ENCODE measurements around the gene ELOVL6.

The ELOVL6 gene

GRCh38 chr4:110175634-110176033, 22.8 kb downstream of the ELOVL6 start:
- Histone ChIP-seq H3K36me3 (ENCODE audit: insufficient read depth, low read length) (no peaks in the 10 kb centered on the region), H3K4me3 (ENCODE audit: low read depth in 1 of 2, low read length in 2 of 2) (no peak overlapping the region), H3K9ac (ENCODE audit: low read length) (no peak overlapping the region), H3K9me3 (ENCODE audit: low read length) (no peaks in the 10 kb centered on the region), H3K4me1 (ENCODE audit: insufficient read depth, low read length) (no peaks in the 10 kb centered on the region), H3K27me3 (ENCODE audit: control insufficient read depth in 1 of 2, insufficient read depth in 2 of 2, low read length in 2 of 2) (no peaks in the 10 kb centered on the region), H3K27ac (ENCODE audit: low read depth, low read length) (no peak overlapping the region)

- Histone ChIP-seq H3K27ac (ENCODE audit: low read depth, low read length) (no peak overlapping the region), H3K9ac (ENCODE audit: low read length) (no peak overlapping the region), H3K4me1 (ENCODE audit: insufficient read depth, low read length) (no peaks in the 10 kb centered on the region), H3K36me3 (ENCODE audit: insufficient read depth, low read length) (no peaks in the 10 kb centered on the region), H3K9me3 (ENCODE audit: low read length) (no peaks in the 10 kb centered on the region), H3K4me3 (ENCODE audit: low read depth in 1 of 2, low read length in 2 of 2) (no peak overlapping the region), H3K27me3 (ENCODE audit: control insufficient read depth in 1 of 2, insufficient read depth in 2 of 2, low read length in 2 of 2) (no peaks in the 10 kb centered on the region)
Measured at GRCh38 chr4:110172972-110173371, 25.4 kb downstream of the ELOVL6 start.

- H3K9ac ChIP-seq (ENCODE audit: low read length) = no peak overlapping the region
- no peak overlapping the region for H3K4me3 ChIP-seq (ENCODE audit: low read depth in 1 of 2, low read length in 2 of 2)
- H3K27me3 ChIP-seq (ENCODE audit: control insufficient read depth in 1 of 2, insufficient read depth in 2 of 2, low read length in 2 of 2) = no peaks in the 10 kb centered on the region
- H3K9me3 ChIP-seq (ENCODE audit: low read length) = no peaks in the 10 kb centered on the region
- no peaks in the 10 kb centered on the region for H3K36me3 ChIP-seq (ENCODE audit: insufficient read depth, low read length)
- H3K4me1 ChIP-seq (ENCODE audit: insufficient read depth, low read length) = no peaks in the 10 kb centered on the region
- no peak overlapping the region for H3K27ac ChIP-seq (ENCODE audit: low read depth, low read length)
Measured at GRCh38 chr4:110171971-110172370, 26.4 kb downstream of the ELOVL6 start.

GRCh38 chr4:110170861-110171260, 27.6 kb downstream of the ELOVL6 start:
- no peak overlapping the region for H3K27ac ChIP-seq (ENCODE audit: low read depth, low read length)
- H3K9ac ChIP-seq (ENCODE audit: low read length) = no peak overlapping the region
- no peaks in the 10 kb centered on the region for H3K36me3 ChIP-seq (ENCODE audit: insufficient read depth, low read length)
- no peaks in the 10 kb centered on the region for H3K27me3 ChIP-seq (ENCODE audit: control insufficient read depth in 1 of 2, insufficient read depth in 2 of 2, low read length in 2 of 2)
- no peak overlapping the region for H3K4me3 ChIP-seq (ENCODE audit: low read depth in 1 of 2, low read length in 2 of 2)
- H3K9me3 ChIP-seq (ENCODE audit: low read length) = no peaks in the 10 kb centered on the region
- no peaks in the 10 kb centered on the region for H3K4me1 ChIP-seq (ENCODE audit: insufficient read depth, low read length)

- H3K36me3 ChIP-seq (ENCODE audit: insufficient read depth, low read length) = no peaks in the 10 kb centered on the region
- H3K4me3 ChIP-seq (ENCODE audit: low read depth in 1 of 2, low read length in 2 of 2) = no peak overlapping the region
- H3K27ac ChIP-seq (ENCODE audit: low read depth, low read length) = no peak overlapping the region
- H3K27me3 ChIP-seq (ENCODE audit: control insufficient read depth in 1 of 2, insufficient read depth in 2 of 2, low read length in 2 of 2) = no peaks in the 10 kb centered on the region
- H3K4me1 ChIP-seq (ENCODE audit: insufficient read depth, low read length) = no peaks in the 10 kb centered on the region
- no peaks in the 10 kb centered on the region for H3K9me3 ChIP-seq (ENCODE audit: low read length)
- H3K9ac ChIP-seq (ENCODE audit: low read length) = no peak overlapping the region
Measured at GRCh38 chr4:110165382-110166286, 32.8 kb downstream of the ELOVL6 start.

- no peak overlapping the region for H3K9ac ChIP-seq (ENCODE audit: low read length)
- H3K36me3 ChIP-seq (ENCODE audit: insufficient read depth, low read length) = no peaks in the 10 kb centered on the region
- H3K27ac ChIP-seq (ENCODE audit: low read depth, low read length) = no peak overlapping the region
- no peaks in the 10 kb centered on the region for H3K9me3 ChIP-seq (ENCODE audit: low read length)
- H3K4me3 ChIP-seq (ENCODE audit: low read depth in 1 of 2, low read length in 2 of 2) = no peak overlapping the region
- H3K27me3 ChIP-seq (ENCODE audit: control insufficient read depth in 1 of 2, insufficient read depth in 2 of 2, low read length in 2 of 2) = no peaks in the 10 kb centered on the region
- H3K4me1 ChIP-seq (ENCODE audit: insufficient read depth, low read length) = no peaks in the 10 kb centered on the region
Measured at GRCh38 chr4:110164856-110165255, 33.6 kb downstream of the ELOVL6 start.

GRCh38 chr4:110164251-110164650, 34.2 kb downstream of the ELOVL6 start:
- no peak overlapping the region for H3K4me3 ChIP-seq (ENCODE audit: low read depth in 1 of 2, low read length in 2 of 2)
- no peaks in the 10 kb centered on the region for H3K9me3 ChIP-seq (ENCODE audit: low read length)
- H3K4me1 ChIP-seq (ENCODE audit: insufficient read depth, low read length) = no peaks in the 10 kb centered on the region
- H3K9ac ChIP-seq (ENCODE audit: low read length) = no peak overlapping the region
- no peaks in the 10 kb centered on the region for H3K36me3 ChIP-seq (ENCODE audit: insufficient read depth, low read length)
- H3K27me3 ChIP-seq (ENCODE audit: control insufficient read depth in 1 of 2, insufficient read depth in 2 of 2, low read length in 2 of 2) = no peaks in the 10 kb centered on the region
- H3K27ac ChIP-seq (ENCODE audit: low read depth, low read length) = no peak overlapping the region

GRCh38 chr4:110163327-110164069, 34.9 kb downstream of the ELOVL6 start:
- Histone ChIP-seq H3K4me3 (ENCODE audit: low read depth in 1 of 2, low read length in 2 of 2) (no peak overlapping the region), H3K27ac (ENCODE audit: low read depth, low read length) (no peak overlapping the region), H3K36me3 (ENCODE audit: insufficient read depth, low read length) (no peaks in the 10 kb centered on the region), H3K27me3 (ENCODE audit: control insufficient read depth in 1 of 2, insufficient read depth in 2 of 2, low read length in 2 of 2) (no peaks in the 10 kb centered on the region), H3K4me1 (ENCODE audit: insufficient read depth, low read length) (no peaks in the 10 kb centered on the region), H3K9me3 (ENCODE audit: low read length) (no peaks in the 10 kb centered on the region), H3K9ac (ENCODE audit: low read length) (no peak overlapping the region)

GRCh38 chr4:110160618-110161017, 37.8 kb downstream of the ELOVL6 start:
- no peaks in the 10 kb centered on the region for H3K36me3 ChIP-seq (ENCODE audit: insufficient read depth, low read length)
- no peak overlapping the region for H3K9ac ChIP-seq (ENCODE audit: low read length)
- no peaks in the 10 kb centered on the region for H3K4me1 ChIP-seq (ENCODE audit: insufficient read depth, low read length)

GRCh38 chr4:110159541-110159940, 38.9 kb downstream of the ELOVL6 start:
- H3K9ac ChIP-seq (ENCODE audit: low read length) = no peak overlapping the region
- no peak overlapping the region for H3K27ac ChIP-seq (ENCODE audit: low read depth, low read length)
- no peaks in the 10 kb centered on the region for H3K36me3 ChIP-seq (ENCODE audit: insufficient read depth, low read length)
- H3K9me3 ChIP-seq (ENCODE audit: low read length) = no peaks in the 10 kb centered on the region
- H3K27me3 ChIP-seq (ENCODE audit: control insufficient read depth in 1 of 2, insufficient read depth in 2 of 2, low read length in 2 of 2) = no peaks in the 10 kb centered on the region
- no peak overlapping the region for H3K4me3 ChIP-seq (ENCODE audit: low read depth in 1 of 2, low read length in 2 of 2)
- H3K4me1 ChIP-seq (ENCODE audit: insufficient read depth, low read length) = no peaks in the 10 kb centered on the region

More at GRCh38 chr4:110160618-110161017, 37.8 kb downstream of the ELOVL6 start:
- H3K27me3 ChIP-seq (ENCODE audit: control insufficient read depth in 1 of 2, insufficient read depth in 2 of 2, low read length in 2 of 2) = no peaks in the 10 kb centered on the region
- no peaks in the 10 kb centered on the region for H3K9me3 ChIP-seq (ENCODE audit: low read length)
- H3K27ac ChIP-seq (ENCODE audit: low read depth, low read length) = no peak overlapping the region
- no peak overlapping the region for H3K4me3 ChIP-seq (ENCODE audit: low read depth in 1 of 2, low read length in 2 of 2)

GRCh38 chr4:110157580-110157979, 40.8 kb downstream of the ELOVL6 start:
- Histone ChIP-seq H3K27ac (ENCODE audit: low read depth, low read length) (no peak overlapping the region), H3K27me3 (ENCODE audit: control insufficient read depth in 1 of 2, insufficient read depth in 2 of 2, low read length in 2 of 2) (no peaks in the 10 kb centered on the region), H3K9me3 (ENCODE audit: low read length) (no peaks in the 10 kb centered on the region), H3K4me3 (ENCODE audit: low read depth in 1 of 2, low read length in 2 of 2) (no peak overlapping the region), H3K4me1 (ENCODE audit: insufficient read depth, low read length) (no peaks in the 10 kb centered on the region), H3K9ac (ENCODE audit: low read length) (no peak overlapping the region), H3K36me3 (ENCODE audit: insufficient read depth, low read length) (no peaks in the 10 kb centered on the region)
